WERI-Rb-1 (cell line): ENCODE data around the gene GALNT15.

Source experiments
- DNase-seq: peaks from one replicate; pipeline ENCODE4 v3.0.0-alpha.2; 2020
- H3K27ac ChIP-seq: fragments of 250-450 bp; sonication (Bioruptor Pico); 2 replicates; pipeline ENCODE4 v1.5.1; 2020; ENCODE audit warnings: mild to moderate bottlenecking, moderate library complexity
- H3K27me3 ChIP-seq: fragments of 250-450 bp; sonication (Bioruptor Pico); 2 replicates; pipeline ENCODE4 v1.5.1; 2021; ENCODE audit warnings: mild to moderate bottlenecking, low read depth, moderate library complexity; ENCODE audit not compliant: insufficient read depth, severe bottlenecking
- H3K36me3 ChIP-seq: fragments of 250-450 bp; sonication (Bioruptor Pico); 2 replicates; pipeline ENCODE4 v1.5.1; 2020; ENCODE audit warnings: mild to moderate bottlenecking, moderate library complexity
- H3K4me3 ChIP-seq: 2 replicates; pipeline ENCODE4 v1.5.1; 2011; ENCODE audit warnings: low read depth, mild to moderate bottlenecking, control low read depth, low read length
- H3K9me3 ChIP-seq: fragments of 250-450 bp; sonication (Bioruptor Pico); 2 replicates; pipeline ENCODE4 v1.5.1; 2021; ENCODE audit warnings: mild to moderate bottlenecking, moderate library complexity; ENCODE audit not compliant: severe bottlenecking
- CTCF ChIP-seq: IDR thresholded peaks from 2 replicates; pipeline ENCODE4 v1.5.1; 2011; ENCODE audit warnings: low read depth, mild to moderate bottlenecking, control low read depth, inconsistent platforms, low read length

GALNT15 gene

GRCh38 chr3:16255326-16255725 lies 80.8 kb downstream of the GALNT15 start:
- Histone ChIP-seq H3K27me3 (no peaks in the 10 kb centered on the region), H3K9me3 (no peaks in the 10 kb centered on the region), H3K27ac (no peak overlapping the region), H3K36me3 (peaks cover 8% of the 10 kb centered on the region), H3K4me3 (no peak overlapping the region)
- TF ChIP-seq CTCF, result no peak
- DNase-seq, result no peak

GRCh38 chr3:16255726-16256125 lies 81.2 kb downstream of the GALNT15 start:
- H3K27me3 ChIP-seq, result no peaks in the 10 kb centered on the region
- H3K4me3 ChIP-seq, result no peak overlapping the region
- no peak for TF ChIP-seq CTCF
- DNase-seq, result no peak
- H3K36me3 ChIP-seq, result peaks cover 11% of the 10 kb centered on the region
- no peak overlapping the region for H3K27ac ChIP-seq
- H3K9me3 ChIP-seq, result no peaks in the 10 kb centered on the region

- Histone ChIP-seq H3K27me3 (no peaks in the 10 kb centered on the region), H3K36me3 (peaks cover 11% of the 10 kb centered on the region), H3K9me3 (no peaks in the 10 kb centered on the region), H3K27ac (no peak overlapping the region), H3K4me3 (no peak overlapping the region)
- no peak for TF ChIP-seq CTCF
- no peak for DNase-seq
Observed at GRCh38 chr3:16257309-16257708, 82.8 kb downstream of the GALNT15 start.

- no peaks in the 10 kb centered on the region for H3K27me3 ChIP-seq
- no peaks in the 10 kb centered on the region for H3K9me3 ChIP-seq
- H3K36me3 ChIP-seq, result peaks cover 15% of the 10 kb centered on the region
- no peak overlapping the region for H3K4me3 ChIP-seq
- no peak for DNase-seq
- no peak for TF ChIP-seq CTCF
- H3K27ac ChIP-seq, result no peak overlapping the region
Observed at GRCh38 chr3:16258177-16258576, 83.7 kb downstream of the GALNT15 start.

- no peaks in the 10 kb centered on the region for H3K9me3 ChIP-seq
- DNase-seq, result no peak
- H3K4me3 ChIP-seq, result no peak overlapping the region
- no peaks in the 10 kb centered on the region for H3K27me3 ChIP-seq
- TF ChIP-seq CTCF, result no peak
- no peak overlapping the region for H3K27ac ChIP-seq
- H3K36me3 ChIP-seq, result peaks cover 15% of the 10 kb centered on the region
Observed at GRCh38 chr3:16258866-16259265, 84.4 kb downstream of the GALNT15 start.

GRCh38 chr3:16260046-16260445 lies 85.6 kb downstream of the GALNT15 start:
- no peak overlapping the region for H3K4me3 ChIP-seq
- no peak for TF ChIP-seq CTCF
- H3K27me3 ChIP-seq, result no peaks in the 10 kb centered on the region
- H3K9me3 ChIP-seq, result no peaks in the 10 kb centered on the region
- no peak for DNase-seq
- H3K27ac ChIP-seq, result no peak overlapping the region
- peaks cover 15% of the 10 kb centered on the region for H3K36me3 ChIP-seq
